WTC11 (cell line): ENCODE measurements around the gene ASB14. TPM values are rescaled to one million over a fixed set of nuclear protein-coding genes. Genes with fewer than 3 reads are reported as not detected.

ENCODE experiments used
- ATAC-seq: fragments of 200-7000 bp; cut with Tn5 transposase; 2 replicates; pipeline ENCODE4 v1.10.0; 2021; ENCODE audit warnings: mild to moderate bottlenecking, moderate library complexity
- CTCF ChIA-PET: fragments of 300-600 bp; sonication (Branson Sonifier 250); formaldehyde crosslinking; loops from one replicate; lab custom pipeline; 2021; ENCODE audit warnings: antibody characterized with exemption; lab: Charles Lee
- POLR2A ChIA-PET: fragments of 350-600 bp; sonication (Branson Sonifier 250); formaldehyde crosslinking; loops from one replicate; lab custom pipeline; 2021; ENCODE audit warnings: antibody characterized with exemption; lab: Charles Lee
- DNase-seq: peaks from one replicate; pipeline ENCODE4 v3.0.0; 2021; ENCODE audit warnings: low spot score
- H3K27ac Mint-ChIP-seq: 2 replicates; pipeline ENCODE4 v1.8.0; 2021; ENCODE audit warnings: mixed read lengths
- H3K27me3 Mint-ChIP-seq: 2 replicates; pipeline ENCODE4 v1.8.0; 2021; ENCODE audit warnings: low read depth, mild to moderate bottlenecking, moderate library complexity, mixed read lengths
- H3K36me3 Mint-ChIP-seq: 2 replicates; pipeline ENCODE4 v1.8.0; 2021; ENCODE audit warnings: mixed read lengths
- H3K4me1 Mint-ChIP-seq: 2 replicates; pipeline ENCODE4 v1.8.0; 2022; ENCODE audit warnings: mixed read lengths
- H3K4me3 Mint-ChIP-seq: 2 replicates; pipeline ENCODE4 v1.8.0; 2021; ENCODE audit warnings: mild to moderate bottlenecking, moderate library complexity, mixed read lengths
- H3K9me3 Mint-ChIP-seq: 2 replicates; pipeline ENCODE4 v1.8.0; 2021; ENCODE audit warnings: mixed read lengths
- ATF3 ChIP-seq: sonication (generic); formaldehyde crosslinking; conservative IDR thresholded peaks from 2 replicates; pipeline ENCODE4 v1.8.1; 2022; ENCODE audit warnings: mild to moderate bottlenecking, missing genetic modification reagents
- CREM ChIP-seq: sonication (generic); formaldehyde crosslinking; IDR thresholded peaks from 2 replicates; pipeline ENCODE4 v1.8.1; 2022; ENCODE audit warnings: mild to moderate bottlenecking, missing genetic modification reagents, moderate library complexity
- ESRRA ChIP-seq: sonication (generic); formaldehyde crosslinking; IDR thresholded peaks from 2 replicates; pipeline ENCODE4 v1.8.1; 2022; ENCODE audit warnings: mild to moderate bottlenecking, missing genetic modification reagents, borderline replicate concordance
- HMGA2 ChIP-seq: fragments of 250-450 bp; sonication (Bioruptor Pico); IDR thresholded peaks from 2 replicates; pipeline ENCODE4 v1.4.0; 2021; ENCODE audit warnings: mild to moderate bottlenecking, moderate library complexity
- MLX ChIP-seq: sonication (generic); formaldehyde crosslinking; IDR thresholded peaks from 2 replicates; pipeline ENCODE4 v1.8.1; 2023; ENCODE audit warnings: mild to moderate bottlenecking, missing genetic modification reagents, moderate library complexity
- MYBL2 ChIP-seq: sonication (generic); formaldehyde crosslinking; IDR thresholded peaks from 2 replicates; pipeline ENCODE4 v1.8.1; 2023; ENCODE audit warnings: mild to moderate bottlenecking, moderate library complexity, missing genetic modification reagents
- NR1H2 ChIP-seq: sonication (generic); formaldehyde crosslinking; IDR thresholded peaks from 2 replicates; pipeline ENCODE4 v1.9.0; 2021; ENCODE audit warnings: mild to moderate bottlenecking, moderate library complexity, missing genetic modification reagents
- PRDM15 ChIP-seq: sonication (generic); formaldehyde crosslinking; IDR thresholded peaks from 2 replicates; pipeline ENCODE4 v1.8.0; 2022; ENCODE audit warnings: missing genetic modification reagents
- PRRX2 ChIP-seq: fragments of 250-450 bp; sonication (Bioruptor Pico); IDR thresholded peaks from 2 replicates; pipeline ENCODE4 v1.8.0; 2021; ENCODE audit warnings: mild to moderate bottlenecking
- SMAD4 ChIP-seq: sonication (generic); formaldehyde crosslinking; IDR thresholded peaks from 2 replicates; pipeline ENCODE4 v1.8.0; 2022; ENCODE audit warnings: mild to moderate bottlenecking, missing genetic modification reagents
- ZNF219 ChIP-seq: sonication (generic); formaldehyde crosslinking; IDR thresholded peaks from 2 replicates; pipeline ENCODE4 v1.8.0; 2023; ENCODE audit warnings: missing genetic modification reagents, mild to moderate bottlenecking, borderline replicate concordance
- ZNF232 ChIP-seq: sonication (generic); formaldehyde crosslinking; IDR thresholded peaks from 2 replicates; pipeline ENCODE4 v1.8.0; 2022; ENCODE audit warnings: mild to moderate bottlenecking, missing genetic modification reagents
- ZNF263 ChIP-seq: sonication (generic); formaldehyde crosslinking; IDR thresholded peaks from 2 replicates; pipeline ENCODE4 v1.8.1; 2022; ENCODE audit warnings: low read depth, mild to moderate bottlenecking, moderate library complexity, missing genetic modification reagents
- ZNF396 ChIP-seq: fragments of 250-450 bp; sonication (Bioruptor Pico); IDR thresholded peaks from 2 replicates; pipeline ENCODE4 v1.8.0; 2021; ENCODE audit warnings: mild to moderate bottlenecking, moderate library complexity, borderline replicate concordance
- total RNA-seq: library from RNA; stranded (reverse); gene quantifications from 3 replicates; pipeline ENCODE4 v1.2.3, GENCODE V29; 2021
- TF ChIP-seq, protein P1 (sequence below): sonication (generic); formaldehyde crosslinking; IDR thresholded peaks from 2 replicates; pipeline ENCODE4 v1.8.0; 2022; ENCODE audit warnings: mild to moderate bottlenecking, missing genetic modification reagents
- TF ChIP-seq, protein P2 (sequence below): sonication (generic); formaldehyde crosslinking; IDR thresholded peaks from 2 replicates; pipeline ENCODE4 v1.8.1; 2022; ENCODE audit warnings: low read depth, missing genetic modification reagents, borderline replicate concordance
- TF ChIP-seq, protein P3 (sequence below): fragments of 250-450 bp; sonication (Bioruptor Pico); IDR thresholded peaks from 2 replicates; pipeline ENCODE4 v1.9.0; 2021; ENCODE audit warnings: moderate library complexity, mild to moderate bottlenecking, inconsistent platforms, borderline replicate concordance
- TF ChIP-seq, protein P4 (sequence below): fragments of 250-450 bp; sonication (Bioruptor Pico); IDR thresholded peaks from 2 replicates; pipeline ENCODE4 v1.9.0; 2021; ENCODE audit warnings: mild to moderate bottlenecking
- TF ChIP-seq, protein P5 (sequence below): sonication (generic); formaldehyde crosslinking; IDR thresholded peaks from 2 replicates; pipeline ENCODE4 v1.8.0; 2022; ENCODE audit warnings: mild to moderate bottlenecking, missing genetic modification reagents
- TF ChIP-seq, protein P6 (sequence below): sonication (generic); formaldehyde crosslinking; conservative IDR thresholded peaks from 2 replicates; pipeline ENCODE4 v1.8.1; 2023; ENCODE audit warnings: mild to moderate bottlenecking, low read depth, missing genetic modification reagents, moderate library complexity
- TF ChIP-seq, protein P7 (sequence below): fragments of 200-600 bp; IDR thresholded peaks from 2 replicates; pipeline ENCODE4 v1.8.0; 2022; ENCODE audit warnings: antibody characterized with exemption

Gene ASB14
- total RNA-seq, 1 experiment from 2014 or later: not detected

GRCh38 chr3:57261929-57262328 is 30.6 kb downstream of the ASB14 start:
- ATAC-seq (no peak), DNase-seq (no peak)
- H3K4me3 Mint-ChIP-seq: no peak overlapping the region
- peaks cover 74% of the 10 kb centered on the region for H3K36me3 Mint-ChIP-seq
- no peak overlapping the region for H3K27ac Mint-ChIP-seq
- H3K27me3 Mint-ChIP-seq: no peaks in the 10 kb centered on the region
- ChIA-PET POLR2A (no interaction called here), CTCF (no interaction called here)
- peaks cover 21% of the 10 kb centered on the region for H3K9me3 Mint-ChIP-seq
- TF ChIP-seq PRRX2: no peak
- no peak for TF ChIP-seq ZNF232 (CRISPR knock-in tag)
- no peak for TF ChIP-seq NR1H2 (CRISPR knock-in tag)
- TF ChIP-seq ZNF219: no peak
- TF ChIP-seq, protein P1, sequence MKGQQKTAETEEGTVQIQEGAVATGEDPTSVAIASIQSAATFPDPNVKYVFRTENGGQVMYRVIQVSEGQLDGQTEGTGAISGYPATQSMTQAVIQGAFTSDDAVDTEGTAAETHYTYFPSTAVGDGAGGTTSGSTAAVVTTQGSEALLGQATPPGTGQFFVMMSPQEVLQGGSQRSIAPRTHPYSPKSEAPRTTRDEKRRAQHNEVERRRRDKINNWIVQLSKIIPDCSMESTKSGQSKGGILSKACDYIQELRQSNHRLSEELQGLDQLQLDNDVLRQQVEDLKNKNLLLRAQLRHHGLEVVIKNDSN (CRISPR knock-in tag): no peak
- TF ChIP-seq ATF3 (CRISPR knock-in tag): no peak
- TF ChIP-seq, protein P2, sequence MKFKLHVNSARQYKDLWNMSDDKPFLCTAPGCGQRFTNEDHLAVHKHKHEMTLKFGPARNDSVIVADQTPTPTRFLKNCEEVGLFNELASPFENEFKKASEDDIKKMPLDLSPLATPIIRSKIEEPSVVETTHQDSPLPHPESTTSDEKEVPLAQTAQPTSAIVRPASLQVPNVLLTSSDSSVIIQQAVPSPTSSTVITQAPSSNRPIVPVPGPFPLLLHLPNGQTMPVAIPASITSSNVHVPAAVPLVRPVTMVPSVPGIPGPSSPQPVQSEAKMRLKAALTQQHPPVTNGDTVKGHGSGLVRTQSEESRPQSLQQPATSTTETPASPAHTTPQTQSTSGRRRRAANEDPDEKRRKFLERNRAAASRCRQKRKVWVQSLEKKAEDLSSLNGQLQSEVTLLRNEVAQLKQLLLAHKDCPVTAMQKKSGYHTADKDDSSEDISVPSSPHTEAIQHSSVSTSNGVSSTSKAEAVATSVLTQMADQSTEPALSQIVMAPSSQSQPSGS (CRISPR knock-in tag): no peak
- TF ChIP-seq ESRRA (CRISPR knock-in tag): no peak
- TF ChIP-seq, protein P3, sequence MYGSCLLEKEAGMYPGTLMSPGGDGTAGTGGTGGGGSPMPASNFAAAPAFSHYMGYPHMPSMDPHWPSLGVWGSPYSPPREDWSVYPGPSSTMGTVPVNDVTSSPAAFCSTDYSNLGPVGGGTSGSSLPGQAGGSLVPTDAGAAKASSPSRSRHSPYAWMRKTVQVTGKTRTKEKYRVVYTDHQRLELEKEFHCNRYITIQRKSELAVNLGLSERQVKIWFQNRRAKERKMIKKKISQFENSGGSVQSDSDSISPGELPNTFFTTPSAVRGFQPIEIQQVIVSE: no peak
- no peak for TF ChIP-seq ZNF263 (CRISPR knock-in tag)
- no peak for TF ChIP-seq HMGA2 (CRISPR knock-in tag)
- no peak for TF ChIP-seq SMAD4
- TF ChIP-seq, protein P4, sequence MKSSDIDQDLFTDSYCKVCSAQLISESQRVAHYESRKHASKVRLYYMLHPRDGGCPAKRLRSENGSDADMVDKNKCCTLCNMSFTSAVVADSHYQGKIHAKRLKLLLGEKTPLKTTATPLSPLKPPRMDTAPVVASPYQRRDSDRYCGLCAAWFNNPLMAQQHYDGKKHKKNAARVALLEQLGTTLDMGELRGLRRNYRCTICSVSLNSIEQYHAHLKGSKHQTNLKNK (CRISPR knock-in tag): no peak
- TF ChIP-seq, protein P5, sequence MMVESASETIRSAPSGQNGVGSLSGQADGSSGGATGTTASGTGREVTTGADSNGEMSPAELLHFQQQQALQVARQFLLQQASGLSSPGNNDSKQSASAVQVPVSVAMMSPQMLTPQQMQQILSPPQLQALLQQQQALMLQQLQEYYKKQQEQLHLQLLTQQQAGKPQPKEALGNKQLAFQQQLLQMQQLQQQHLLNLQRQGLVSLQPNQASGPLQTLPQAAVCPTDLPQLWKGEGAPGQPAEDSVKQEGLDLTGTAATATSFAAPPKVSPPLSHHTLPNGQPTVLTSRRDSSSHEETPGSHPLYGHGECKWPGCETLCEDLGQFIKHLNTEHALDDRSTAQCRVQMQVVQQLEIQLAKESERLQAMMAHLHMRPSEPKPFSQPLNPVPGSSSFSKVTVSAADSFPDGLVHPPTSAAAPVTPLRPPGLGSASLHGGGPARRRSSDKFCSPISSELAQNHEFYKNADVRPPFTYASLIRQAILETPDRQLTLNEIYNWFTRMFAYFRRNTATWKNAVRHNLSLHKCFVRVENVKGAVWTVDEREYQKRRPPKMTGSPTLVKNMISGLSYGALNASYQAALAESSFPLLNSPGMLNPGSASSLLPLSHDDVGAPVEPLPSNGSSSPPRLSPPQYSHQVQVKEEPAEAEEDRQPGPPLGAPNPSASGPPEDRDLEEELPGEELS (CRISPR knock-in tag): no peak
- TF ChIP-seq MYBL2 (CRISPR knock-in tag): no peak
- no peak for TF ChIP-seq CREM (CRISPR knock-in tag)
- TF ChIP-seq, protein P6, sequence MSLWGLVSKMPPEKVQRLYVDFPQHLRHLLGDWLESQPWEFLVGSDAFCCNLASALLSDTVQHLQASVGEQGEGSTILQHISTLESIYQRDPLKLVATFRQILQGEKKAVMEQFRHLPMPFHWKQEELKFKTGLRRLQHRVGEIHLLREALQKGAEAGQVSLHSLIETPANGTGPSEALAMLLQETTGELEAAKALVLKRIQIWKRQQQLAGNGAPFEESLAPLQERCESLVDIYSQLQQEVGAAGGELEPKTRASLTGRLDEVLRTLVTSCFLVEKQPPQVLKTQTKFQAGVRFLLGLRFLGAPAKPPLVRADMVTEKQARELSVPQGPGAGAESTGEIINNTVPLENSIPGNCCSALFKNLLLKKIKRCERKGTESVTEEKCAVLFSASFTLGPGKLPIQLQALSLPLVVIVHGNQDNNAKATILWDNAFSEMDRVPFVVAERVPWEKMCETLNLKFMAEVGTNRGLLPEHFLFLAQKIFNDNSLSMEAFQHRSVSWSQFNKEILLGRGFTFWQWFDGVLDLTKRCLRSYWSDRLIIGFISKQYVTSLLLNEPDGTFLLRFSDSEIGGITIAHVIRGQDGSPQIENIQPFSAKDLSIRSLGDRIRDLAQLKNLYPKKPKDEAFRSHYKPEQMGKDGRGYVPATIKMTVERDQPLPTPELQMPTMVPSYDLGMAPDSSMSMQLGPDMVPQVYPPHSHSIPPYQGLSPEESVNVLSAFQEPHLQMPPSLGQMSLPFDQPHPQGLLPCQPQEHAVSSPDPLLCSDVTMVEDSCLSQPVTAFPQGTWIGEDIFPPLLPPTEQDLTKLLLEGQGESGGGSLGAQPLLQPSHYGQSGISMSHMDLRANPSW (CRISPR knock-in tag): no peak
- no peaks in the 10 kb centered on the region for H3K4me1 Mint-ChIP-seq

DNA sequence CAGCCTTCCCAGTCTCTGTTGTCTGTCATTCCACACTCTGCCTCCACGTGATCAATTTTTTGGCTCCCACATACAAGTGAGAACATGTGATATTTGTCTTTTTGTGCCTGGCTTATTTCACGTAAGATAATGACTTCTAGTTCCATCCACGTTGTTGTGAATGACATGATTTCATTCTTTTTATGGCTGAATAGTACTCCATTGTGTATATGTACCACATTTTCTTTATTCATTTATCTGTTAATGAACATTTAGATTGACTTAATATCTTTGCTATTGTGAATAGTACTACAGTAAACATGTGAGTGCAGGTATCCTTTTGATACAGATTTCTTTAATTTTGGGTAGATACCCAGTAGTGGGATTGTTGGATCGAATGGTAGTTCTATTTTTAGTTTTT is 31.4 kb downstream of the ASB14 start:
- ATAC-seq: no peak
- DNase-seq: no peak
- H3K36me3 Mint-ChIP-seq: peaks cover 73% of the 10 kb centered on the region
- ChIA-PET CTCF (no interaction called here), POLR2A (no interaction called here)
- H3K27me3 Mint-ChIP-seq: no peaks in the 10 kb centered on the region
- no peak overlapping the region for H3K27ac Mint-ChIP-seq
- no peak overlapping the region for H3K4me3 Mint-ChIP-seq
- no peaks in the 10 kb centered on the region for H3K4me1 Mint-ChIP-seq
- H3K9me3 Mint-ChIP-seq: peaks cover 21% of the 10 kb centered on the region
- TF ChIP-seq MLX (CRISPR knock-in tag): no peak
- TF ChIP-seq, protein P7, sequence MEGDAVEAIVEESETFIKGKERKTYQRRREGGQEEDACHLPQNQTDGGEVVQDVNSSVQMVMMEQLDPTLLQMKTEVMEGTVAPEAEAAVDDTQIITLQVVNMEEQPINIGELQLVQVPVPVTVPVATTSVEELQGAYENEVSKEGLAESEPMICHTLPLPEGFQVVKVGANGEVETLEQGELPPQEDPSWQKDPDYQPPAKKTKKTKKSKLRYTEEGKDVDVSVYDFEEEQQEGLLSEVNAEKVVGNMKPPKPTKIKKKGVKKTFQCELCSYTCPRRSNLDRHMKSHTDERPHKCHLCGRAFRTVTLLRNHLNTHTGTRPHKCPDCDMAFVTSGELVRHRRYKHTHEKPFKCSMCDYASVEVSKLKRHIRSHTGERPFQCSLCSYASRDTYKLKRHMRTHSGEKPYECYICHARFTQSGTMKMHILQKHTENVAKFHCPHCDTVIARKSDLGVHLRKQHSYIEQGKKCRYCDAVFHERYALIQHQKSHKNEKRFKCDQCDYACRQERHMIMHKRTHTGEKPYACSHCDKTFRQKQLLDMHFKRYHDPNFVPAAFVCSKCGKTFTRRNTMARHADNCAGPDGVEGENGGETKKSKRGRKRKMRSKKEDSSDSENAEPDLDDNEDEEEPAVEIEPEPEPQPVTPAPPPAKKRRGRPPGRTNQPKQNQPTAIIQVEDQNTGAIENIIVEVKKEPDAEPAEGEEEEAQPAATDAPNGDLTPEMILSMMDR: no peak
- TF ChIP-seq ZNF396 (CRISPR knock-in tag): no peak
- TF ChIP-seq PRDM15 (CRISPR knock-in tag): no peak
